Ramos (cell line): ENCODE results near the gene TEX51.

ENCODE experiments used
- in situ Hi-C: fragments of 300-500 bp; cut with MboI; formaldehyde crosslinking; loops from one replicate; pipeline ENCODE4 v1.14.3; 2022; ENCODE audit warnings: low sequenced_read_pairs; ENCODE audit not compliant: unreplicated experiment

TEX51 gene

GRCh38 chr2:126911111-126911796 is 12.6 kb downstream of the TEX51 start:
- in situ Hi-C loops = no loop called here

GRCh38 chr2:126912201-126912600 is 13.5 kb downstream of the TEX51 start:
- in situ Hi-C loops = no loop called here

DNA sequence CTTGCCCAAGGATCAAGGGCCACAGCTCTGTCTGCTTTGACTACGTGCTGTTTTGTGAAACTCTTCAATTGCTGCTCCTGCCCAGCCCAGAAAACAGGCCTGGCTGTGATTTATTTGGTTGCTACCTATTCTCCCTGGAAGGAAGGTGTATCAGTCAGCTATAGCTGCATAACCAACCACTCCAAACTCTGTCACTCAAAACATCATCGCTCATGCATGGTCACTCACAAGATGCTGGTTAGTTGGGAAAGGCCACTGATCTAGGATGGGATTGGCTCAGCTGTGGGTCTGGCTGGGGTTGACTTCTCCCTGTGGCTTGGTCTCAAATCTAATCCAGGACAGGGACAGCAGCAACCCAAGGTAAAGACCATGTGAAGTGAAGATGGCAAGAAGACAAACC is 14.6 kb downstream of the TEX51 start:
- in situ Hi-C loops = no loop called here

GRCh38 chr2:126913881-126914615 is 15.4 kb downstream of the TEX51 start:
- in situ Hi-C loops = no loop called here

GRCh38 chr2:126914811-126915500 is 16.3 kb downstream of the TEX51 start:
- in situ Hi-C loops = no loop called here

- in situ Hi-C loops = no loop called here
These were observed 17.2 kb downstream of the TEX51 start for GRCh38 chr2:126915903-126916302.

GRCh38 chr2:126916744-126917143 is 18.1 kb downstream of the TEX51 start:
- in situ Hi-C loops = no loop called here

DNA sequence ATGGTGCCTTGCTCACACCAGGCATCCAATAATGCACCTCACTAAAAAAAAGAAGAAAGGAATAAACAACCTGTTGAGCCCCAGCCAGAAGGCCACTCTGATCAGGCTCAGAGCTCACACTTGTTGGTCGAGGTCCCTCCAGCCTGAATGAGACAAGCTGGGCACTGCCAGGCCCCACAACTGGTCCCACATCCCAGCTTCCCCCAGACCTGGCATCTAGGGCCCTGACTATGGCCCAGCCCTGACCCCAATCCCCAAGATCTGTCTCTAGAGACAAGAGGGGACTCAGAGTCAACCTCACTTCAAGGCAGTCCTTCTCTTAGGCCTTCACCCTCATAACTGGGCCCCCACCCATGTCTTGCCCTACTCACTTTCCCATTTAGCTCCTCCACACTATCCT is 22.4 kb downstream of the TEX51 start:
- in situ Hi-C loops = no loop called here

GRCh38 chr2:126930970-126931590 is 32.4 kb downstream of the TEX51 start:
- in situ Hi-C loops = no loop called here

DNA sequence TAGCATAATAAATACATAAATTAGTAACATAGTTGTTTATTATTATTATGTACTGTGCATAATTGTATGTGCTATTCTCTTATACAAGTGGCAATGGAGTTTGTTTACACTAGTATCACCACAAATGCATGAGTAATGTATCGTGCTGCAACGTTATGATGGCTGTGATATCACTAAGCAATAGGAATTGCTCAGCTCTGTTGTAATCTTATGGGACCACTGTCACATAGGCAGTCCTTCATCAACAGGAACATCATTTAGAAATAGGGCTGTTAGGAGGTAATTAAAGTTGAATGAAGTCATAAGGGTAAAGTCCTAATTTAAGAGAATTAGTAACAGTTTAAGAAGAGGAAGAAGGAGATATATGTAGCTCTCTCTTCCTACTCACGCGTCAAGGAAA is 33.8 kb downstream of the TEX51 start:
- in situ Hi-C loops = no loop called here

DNA sequence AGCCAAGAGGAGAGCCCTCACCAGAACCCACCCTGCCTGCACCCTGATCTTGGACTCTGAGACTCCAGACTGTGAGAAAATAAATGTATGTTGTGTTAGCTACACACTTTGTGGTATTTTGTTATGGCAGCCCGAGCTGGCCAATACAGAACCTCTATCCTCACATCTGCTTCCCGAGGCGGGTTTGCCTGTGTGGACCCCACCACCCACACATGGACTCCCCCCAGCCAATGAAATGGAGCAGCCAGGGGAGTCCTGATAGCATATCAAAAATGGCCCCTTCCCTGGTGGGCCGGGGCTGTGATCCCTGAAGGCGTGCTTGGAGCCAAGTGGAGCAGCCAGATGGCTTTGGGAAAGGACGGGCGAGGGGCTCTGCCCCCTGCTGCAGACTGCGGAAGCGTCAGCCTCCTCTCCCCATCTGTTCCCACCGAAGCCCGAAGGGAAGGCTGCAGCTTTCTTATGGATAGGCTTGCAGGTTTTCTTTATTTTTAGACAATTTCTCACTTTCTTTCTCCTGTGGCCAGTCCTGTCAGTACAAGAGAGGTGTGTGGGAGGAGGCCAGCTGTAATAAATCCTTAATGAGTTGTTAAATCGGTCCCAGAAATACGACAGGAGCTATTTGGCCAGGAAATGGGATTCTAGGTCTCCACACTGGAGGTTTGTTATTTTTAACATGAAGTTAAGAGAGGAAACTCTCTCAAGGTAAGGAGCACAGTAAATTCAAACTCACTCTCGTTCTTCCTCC is 34.4 kb downstream of the TEX51 start:
- in situ Hi-C loops = no loop called here

DNA sequence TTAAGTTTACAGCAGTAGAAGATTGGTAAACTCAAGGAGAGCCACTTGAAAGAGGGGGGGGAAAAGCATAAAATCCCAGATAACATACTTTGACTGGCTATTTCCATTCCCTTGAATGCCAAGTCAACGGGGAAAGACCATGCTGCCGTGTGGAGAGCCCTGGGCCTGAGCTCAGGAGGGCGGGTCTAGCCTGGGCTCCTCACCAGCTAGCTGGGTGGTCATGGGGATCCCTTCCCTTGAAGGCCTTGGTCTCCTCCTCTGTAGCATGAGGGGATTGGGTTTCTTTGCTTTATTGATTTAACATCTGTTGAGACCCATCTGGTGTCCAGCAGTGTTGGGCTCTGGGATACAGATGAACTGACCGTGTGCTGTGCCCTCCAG is 35.0 kb downstream of the TEX51 start:
- in situ Hi-C loops = no loop called here

DNA sequence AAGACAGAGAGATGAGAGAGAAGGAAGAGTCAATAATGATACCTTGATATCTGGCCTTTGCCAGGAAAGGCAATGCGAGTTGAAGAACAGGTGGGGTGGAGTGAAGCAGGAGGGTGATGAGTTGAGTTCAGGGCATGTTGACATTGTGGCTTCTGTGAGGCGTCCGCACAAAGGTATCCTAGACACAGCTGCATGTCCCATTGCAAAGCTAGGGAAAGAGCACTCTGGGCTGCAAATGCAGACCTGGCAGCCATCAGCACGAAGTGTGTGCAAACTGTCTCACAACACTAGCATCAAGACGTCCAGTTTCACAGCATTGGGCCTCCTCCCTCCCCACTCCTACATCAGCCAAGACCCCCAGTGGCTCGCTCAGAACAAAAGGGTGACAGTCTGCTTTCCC is 36.1 kb downstream of the TEX51 start:
- in situ Hi-C loops = no loop called here

GRCh38 chr2:126935774-126936173 is 37.1 kb downstream of the TEX51 start:
- in situ Hi-C loops = no loop called here

GRCh38 chr2:126936219-126936723 is 37.6 kb downstream of the TEX51 start:
- in situ Hi-C loops = no loop called here

DNA sequence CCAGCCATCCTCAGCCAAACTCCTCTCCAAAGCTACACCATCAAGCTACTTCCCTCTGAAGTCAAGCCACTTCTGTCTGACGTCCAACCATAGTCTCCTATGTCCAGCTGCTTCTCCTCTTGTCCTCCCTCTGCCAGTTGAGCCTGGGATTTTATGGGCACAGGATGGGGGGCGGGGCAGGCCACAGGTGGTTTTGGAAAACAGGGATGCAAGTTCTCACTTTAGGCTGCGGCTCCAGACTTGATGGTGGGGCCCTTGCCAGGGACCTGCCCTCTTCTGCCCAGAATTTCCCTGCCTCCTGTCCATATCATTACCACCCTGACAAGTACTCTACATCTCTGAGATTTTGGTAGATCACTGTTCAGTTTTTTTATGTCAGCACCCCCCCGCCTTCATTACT is 41.6 kb downstream of the TEX51 start:
- in situ Hi-C loops = no loop called here

- in situ Hi-C loops = no loop called here
These were observed 43.9 kb downstream of the TEX51 start for GRCh38 chr2:126942427-126943203.

- in situ Hi-C loops = no loop called here
These were observed 45.1 kb downstream of the TEX51 start for GRCh38 chr2:126943612-126944348.

- in situ Hi-C loops = no loop called here
These were observed 46.4 kb downstream of the TEX51 start for GRCh38 chr2:126945118-126945517.
